GM19099 (cell line): ENCODE results near the gene C11orf97.
A peak's percentile ranks its signal among the peaks of the same experiment; 100 is the strongest.

ENCODE experiments used
- POLR2A ChIP-seq: IDR thresholded peaks from 3 replicates; pipeline ENCODE4 v1.6.1; 2011; ENCODE audit warnings: low read depth; ENCODE audit not compliant: insufficient read length; ENCODE audit errors: extremely low read depth

Gene C11orf97

GRCh38 chr11:94516725-94517124 lies 4.5 kb downstream of the C11orf97 start:
- TF ChIP-seq POLR2A: no peak

- TF ChIP-seq POLR2A: no peak
Observed at GRCh38 chr11:94518300-94518699, 6.0 kb downstream of the C11orf97 start.

GRCh38 chr11:94519478-94520084 lies 7.3 kb downstream of the C11orf97 start:
- no peak for TF ChIP-seq POLR2A

GRCh38 chr11:94521684-94522083 lies 9.4 kb downstream of the C11orf97 start:
- no peak for TF ChIP-seq POLR2A

GRCh38 chr11:94524341-94524740 lies 12.1 kb downstream of the C11orf97 start:
- TF ChIP-seq POLR2A: no peak

- no peak for TF ChIP-seq POLR2A
Observed at GRCh38 chr11:94525546-94526324, 13.5 kb downstream of the C11orf97 start.

- TF ChIP-seq POLR2A: no peak
Observed at GRCh38 chr11:94526645-94527438, 14.6 kb downstream of the C11orf97 start.

GRCh38 chr11:94528551-94528950 lies 16.3 kb downstream of the C11orf97 start:
- no peak for TF ChIP-seq POLR2A

GRCh38 chr11:94532211-94532610 lies 19.9 kb downstream of the C11orf97 start:
- no peak for TF ChIP-seq POLR2A

GRCh38 chr11:94533206-94533605 lies 20.9 kb downstream of the C11orf97 start:
- TF ChIP-seq POLR2A: no peak

GRCh38 chr11:94533696-94534630 lies 21.7 kb downstream of the C11orf97 start:
- TF ChIP-seq POLR2A: no peak

GRCh38 chr11:94536386-94536785 lies 24.1 kb downstream of the C11orf97 start:
- no peak for TF ChIP-seq POLR2A

GRCh38 chr11:94537031-94537600 lies 24.9 kb downstream of the C11orf97 start:
- no peak for TF ChIP-seq POLR2A

GRCh38 chr11:94539420-94539819 lies 27.2 kb downstream of the C11orf97 start:
- no peak for TF ChIP-seq POLR2A

GRCh38 chr11:94543695-94544645 lies 31.7 kb downstream of the C11orf97 start, which contains the start of gene FUT4:
FUT4 (plus strand) TSS chr11:94543921; CDS start chr11:94544134, 213 bp downstream.
- TF ChIP-seq POLR2A: peak; percentile 76
